Dendritic cell treated with granulocyte-macrophage colony-stimulating factor and Interleukin-4, amounts not matched to agents 40 ng/mL and 50 ng/mL, for 4 days (primary cell): Measurements from ENCODE around the gene OR52M1.

Source experiments
- H3K27ac Mint-ChIP-seq: one replicate; pipeline ENCODE4 v1.8.0; 2022; ENCODE audit warnings: mild to moderate bottlenecking, mixed read lengths
- H3K27me3 Mint-ChIP-seq: one replicate; pipeline ENCODE4 v1.8.0; 2022; ENCODE audit warnings: mild to moderate bottlenecking, mixed read lengths
- H3K36me3 Mint-ChIP-seq: one replicate; pipeline ENCODE4 v1.8.0; 2022; ENCODE audit warnings: low read depth, mixed read lengths
- H3K4me1 Mint-ChIP-seq: one replicate; pipeline ENCODE4 v1.8.0; 2022; ENCODE audit warnings: low read depth, mixed read lengths
- H3K4me3 Mint-ChIP-seq: one replicate; pipeline ENCODE4 v1.8.0; 2022; ENCODE audit warnings: mild to moderate bottlenecking, moderate library complexity, mixed read lengths
- H3K9me3 Mint-ChIP-seq: one replicate; pipeline ENCODE4 v1.8.0; 2022; ENCODE audit warnings: mixed read lengths
- intact Hi-C: fragments of 100-400 bp; cut with micrococcal nuclease; formaldehyde crosslinking; loops from one replicate; pipeline ENCODE4 v1.15.0; 2022

OR52M1 gene

DNA sequence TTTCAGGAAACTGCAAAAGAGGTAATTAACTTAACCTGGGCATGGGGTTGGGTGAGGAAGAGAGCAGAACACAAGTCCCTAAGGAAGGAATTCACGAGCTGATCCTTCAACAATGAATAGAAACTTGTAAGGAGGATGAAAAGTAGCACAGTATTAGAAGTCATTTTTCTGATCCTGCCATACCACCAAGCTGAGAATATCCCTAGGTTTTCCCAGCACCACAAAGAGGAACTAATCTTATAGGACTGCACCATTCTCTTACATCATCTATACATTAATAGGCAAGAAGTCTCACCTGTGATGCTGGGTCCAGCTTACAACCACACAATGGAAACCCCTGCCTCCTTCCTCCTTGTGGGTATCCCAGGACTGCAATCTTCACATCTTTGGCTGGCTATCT is 48.7 kb downstream of the OR52M1 start, which contains the start of gene OR52I1:
TSS of gene OR52I1 (plus strand) at position 301 of the 400 bp plus-strand sequence. CDS start at position 301, 0 bp downstream.
- no peak within 1 kb of the TSS for H3K27ac Mint-ChIP-seq

More for the DNA sequence above, 48.7 kb downstream of the OR52M1 start, which contains the start of gene OR52I1:
- Mint-ChIP-seq H3K4me1 (no peaks in the 10 kb centered on the region), H3K27me3 (peaks cover 10% of the 10 kb centered on the region), H3K36me3 (peaks cover 6% of the 10 kb centered on the region), H3K4me3 (no peak within 1 kb of the TSS), H3K9me3 (no peaks in the 10 kb centered on the region)
- intact Hi-C loops: no loop called here
